Activated CD8-positive, alpha-beta memory T cell treated with anti-CD3 and anti-CD28 coated beads for 48 hours (primary cell): ENCODE measurements around the gene OR9A4.
"Not testable (repeated sequence)": the region's sequence is repeated elsewhere in the genome, so short reads cannot be mapped to it uniquely, and the experiment has no call there.

ENCODE experiments used
- DNase-seq, 3 experiments: peaks; one replicate each; pipeline ENCODE4 v3.0.0-alpha.2; 2020; ENCODE audit warnings: low read depth in 2 of 3, low spot score in 2 of 3

OR9A4 gene, protein sequence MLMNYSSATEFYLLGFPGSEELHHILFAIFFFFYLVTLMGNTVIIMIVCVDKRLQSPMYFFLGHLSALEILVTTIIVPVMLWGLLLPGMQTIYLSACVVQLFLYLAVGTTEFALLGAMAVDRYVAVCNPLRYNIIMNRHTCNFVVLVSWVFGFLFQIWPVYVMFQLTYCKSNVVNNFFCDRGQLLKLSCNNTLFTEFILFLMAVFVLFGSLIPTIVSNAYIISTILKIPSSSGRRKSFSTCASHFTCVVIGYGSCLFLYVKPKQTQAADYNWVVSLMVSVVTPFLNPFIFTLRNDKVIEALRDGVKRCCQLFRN

DNA sequence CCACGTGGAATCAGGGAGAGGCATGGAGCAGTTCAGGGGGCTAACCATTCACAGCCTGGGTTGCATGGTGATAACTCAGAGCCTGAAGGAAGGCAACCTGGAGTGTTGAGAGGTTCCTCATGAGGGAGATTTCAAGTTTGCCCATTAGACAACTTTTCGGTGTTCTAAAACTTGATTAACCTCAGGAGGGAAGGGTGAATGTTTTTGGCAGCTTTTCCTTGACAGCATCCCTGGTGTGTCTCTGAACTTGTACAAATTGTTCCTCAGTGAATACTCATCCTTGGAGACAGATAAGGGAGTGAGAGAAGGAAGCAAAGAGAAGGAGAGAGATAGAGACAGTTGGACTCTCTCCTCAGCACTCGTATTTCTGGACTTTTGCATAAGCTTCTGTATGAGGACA, at the start of gene OR9A4:
Gene OR9A4, plus strand, starts transcription at position 301 of the 400 bp plus-strand sequence. CDS start 2,477 bp downstream, outside the sequence.
- DNase-seq: no peak

DNA sequence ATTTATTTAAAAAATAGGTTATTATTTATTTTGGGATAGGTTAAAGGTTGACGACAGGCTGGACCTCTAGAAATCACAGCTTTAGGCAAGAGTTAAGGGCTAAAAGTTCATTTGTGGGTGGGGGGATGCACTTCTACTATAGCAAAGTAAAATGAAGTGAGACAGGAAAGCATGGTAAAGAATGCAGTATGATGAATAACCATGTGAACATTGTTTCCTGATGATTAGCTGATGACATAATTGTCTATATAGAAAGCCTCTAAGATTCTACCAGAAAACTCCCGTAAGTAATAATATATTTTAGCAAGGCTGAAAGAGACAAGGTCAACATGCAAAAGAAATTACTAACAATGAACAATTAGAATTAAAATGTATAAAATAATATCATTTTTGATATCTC, 49.2 kb upstream of the OR9A4 start:
- DNase-seq: no peak

DNA sequence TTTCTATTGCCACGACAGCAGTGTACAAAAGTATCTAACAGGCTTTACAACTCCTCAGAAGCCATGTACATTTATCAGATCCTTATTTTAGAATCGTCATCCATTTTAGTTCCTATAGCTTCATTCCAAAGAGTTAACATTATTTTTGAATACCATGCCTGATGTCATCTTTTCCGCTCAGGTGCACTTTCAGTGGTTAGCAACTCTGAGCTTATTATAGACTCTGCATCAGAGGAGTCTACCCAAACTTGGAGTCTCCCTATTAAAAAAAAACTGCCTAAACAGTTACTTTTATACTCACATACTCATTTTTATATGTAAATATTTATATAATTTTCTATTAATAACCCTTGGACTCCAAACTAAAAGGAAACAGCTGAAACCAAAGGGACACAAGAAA, 43.3 kb upstream of the OR9A4 start:
- DNase-seq: no peak

DNA sequence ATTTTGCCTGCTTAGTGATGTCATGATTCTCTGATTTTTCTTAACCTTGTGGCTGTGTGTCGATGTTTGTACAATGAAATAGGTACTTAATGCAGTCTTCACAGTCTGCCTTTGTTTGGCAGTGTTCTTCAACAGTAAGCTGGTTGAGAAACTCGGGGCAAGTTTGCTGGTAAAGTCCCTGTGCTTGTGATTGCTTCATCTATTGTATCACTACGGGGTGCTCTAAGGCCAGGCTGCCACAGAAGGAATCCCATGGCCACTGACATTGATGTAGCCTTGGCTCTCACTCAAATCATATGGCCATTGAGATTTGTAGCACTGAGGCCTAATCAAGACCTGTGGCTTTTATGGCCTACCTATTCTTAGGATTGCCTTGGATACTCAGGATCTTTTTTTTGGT, 41.4 kb upstream of the OR9A4 start:
- DNase-seq: no peak

DNA sequence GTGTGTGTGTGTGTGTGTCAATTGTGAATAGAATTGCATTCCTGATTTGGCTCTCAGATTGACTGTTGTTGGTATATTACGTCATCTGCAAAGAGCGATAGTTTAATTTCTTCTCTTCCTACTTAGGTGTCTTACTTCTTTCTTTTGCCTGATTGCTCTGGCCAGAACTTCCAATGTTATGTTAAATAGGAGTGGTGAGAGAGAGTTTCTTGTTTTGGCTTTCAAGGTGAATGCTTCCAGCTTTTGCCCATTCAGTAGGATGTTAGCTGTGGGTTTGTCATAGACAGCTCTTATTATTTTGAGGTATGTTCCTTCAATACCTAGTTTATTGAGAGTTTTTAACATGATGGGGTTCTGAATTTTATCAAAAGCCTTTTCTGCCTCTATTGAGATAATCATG, 40.7 kb upstream of the OR9A4 start:
- no peak for DNase-seq

DNA sequence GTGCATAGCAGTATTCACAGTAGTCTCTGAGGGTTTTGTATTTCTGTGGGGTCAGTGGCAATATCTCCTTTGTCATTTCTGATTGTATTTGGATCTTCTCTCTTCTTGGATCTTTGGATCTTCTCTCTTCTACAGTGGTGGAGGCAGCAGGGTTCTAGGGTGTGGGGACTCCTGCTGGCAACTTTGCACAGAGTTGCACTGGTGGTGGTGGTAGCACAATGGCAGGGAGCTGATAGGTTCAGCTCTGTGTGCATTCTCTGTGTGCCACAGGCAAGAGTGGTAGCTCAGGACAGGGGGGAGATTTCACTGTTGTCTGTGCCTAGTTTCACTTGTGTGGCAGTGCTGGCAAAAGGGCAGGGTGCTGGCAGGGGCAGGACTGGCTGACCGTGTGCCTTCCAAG, 39.8 kb upstream of the OR9A4 start:
- no peak for DNase-seq

DNA sequence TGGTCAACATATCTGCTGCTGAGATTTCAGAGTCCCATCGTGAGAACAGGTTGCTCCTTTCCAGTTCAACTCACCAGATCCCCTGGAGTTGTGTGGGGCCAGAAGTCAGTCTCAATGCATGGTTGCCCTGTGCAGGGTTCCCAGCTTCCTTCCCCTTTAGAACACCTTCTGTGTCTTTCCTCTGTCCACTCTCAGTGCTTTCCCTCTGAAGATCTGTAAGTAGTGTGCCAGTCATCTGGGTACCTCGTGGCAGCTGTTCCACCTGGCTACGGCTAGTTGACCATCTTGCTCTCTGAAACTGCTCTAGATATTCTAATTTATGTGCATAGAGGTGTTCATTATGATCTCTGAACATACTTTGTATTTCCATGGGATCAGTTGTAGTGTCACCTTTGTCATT, 38.8 kb upstream of the OR9A4 start:
- DNase-seq: no peak

DNA sequence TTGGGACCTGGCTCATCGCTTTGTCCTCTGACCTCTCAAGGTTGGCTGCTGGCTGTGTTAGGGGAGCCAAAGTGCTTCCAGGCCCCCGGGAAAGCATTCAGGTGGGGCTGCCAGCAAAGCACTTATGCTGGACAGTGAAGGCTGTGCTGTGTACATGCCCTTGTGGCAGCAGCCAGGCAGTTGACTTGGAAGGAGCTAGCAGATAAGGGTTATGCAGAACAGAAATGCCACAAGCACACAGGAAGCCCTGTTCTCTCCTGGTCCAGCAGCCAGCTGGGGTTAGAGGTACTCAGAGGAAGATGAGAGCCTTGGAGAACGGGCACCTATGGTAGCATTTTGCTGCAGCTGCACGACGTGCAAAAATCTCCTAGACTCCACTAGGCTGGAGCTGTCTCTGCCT, 35.2 kb upstream of the OR9A4 start:
- DNase-seq: no peak

DNA sequence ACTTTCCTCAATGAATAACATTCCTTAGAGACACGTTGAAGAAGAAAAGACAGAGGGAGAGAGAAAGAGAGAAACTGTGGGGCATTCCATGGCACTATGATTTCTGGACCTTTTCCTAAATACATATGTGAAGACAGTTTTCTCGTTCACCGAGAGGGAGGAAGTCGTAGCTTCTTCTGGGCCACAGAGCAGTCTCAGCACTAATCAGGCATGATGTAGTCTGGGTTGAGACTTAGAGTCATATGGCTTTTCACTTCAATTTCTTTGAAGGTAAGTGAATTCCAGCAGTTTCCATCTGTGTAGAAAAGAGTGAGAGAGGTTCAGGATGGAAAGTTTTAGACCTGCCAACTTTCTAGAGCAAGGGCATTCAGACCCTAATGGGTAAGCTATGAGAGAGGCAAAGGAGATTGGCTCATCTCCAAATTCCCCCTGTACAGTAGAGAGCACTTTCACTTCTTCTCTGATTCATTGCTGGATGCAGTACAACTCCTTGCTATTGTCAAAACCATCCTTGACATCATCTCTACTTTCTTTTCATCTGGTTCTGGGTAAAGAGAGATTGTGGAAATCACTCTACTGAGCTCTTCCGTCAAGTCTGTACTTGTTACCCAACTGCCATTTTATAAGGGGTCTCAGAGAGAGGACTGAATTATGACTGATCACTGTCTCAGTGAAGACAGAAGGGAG, 31.5 kb upstream of the OR9A4 start:
- DNase-seq: no peak

DNA sequence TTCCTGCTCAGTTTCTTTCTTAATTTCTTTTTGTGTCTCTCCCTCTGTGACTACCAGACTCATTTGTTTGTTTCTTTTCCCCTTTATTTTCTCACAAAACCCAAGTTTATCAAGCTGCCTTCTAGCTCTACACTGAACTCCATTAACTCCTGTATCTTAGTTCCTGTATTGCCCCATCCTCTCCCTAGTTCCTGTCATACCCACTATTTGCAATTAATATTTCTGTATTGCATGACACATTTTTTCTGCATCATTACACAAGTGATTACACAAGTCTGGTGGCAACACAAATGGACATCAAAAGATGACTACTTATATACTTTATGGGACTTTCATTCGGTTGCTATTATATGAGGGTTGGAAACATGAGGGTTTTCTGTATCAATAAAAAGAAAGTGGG, 26.9 kb upstream of the OR9A4 start:
- DNase-seq: no peak

DNA sequence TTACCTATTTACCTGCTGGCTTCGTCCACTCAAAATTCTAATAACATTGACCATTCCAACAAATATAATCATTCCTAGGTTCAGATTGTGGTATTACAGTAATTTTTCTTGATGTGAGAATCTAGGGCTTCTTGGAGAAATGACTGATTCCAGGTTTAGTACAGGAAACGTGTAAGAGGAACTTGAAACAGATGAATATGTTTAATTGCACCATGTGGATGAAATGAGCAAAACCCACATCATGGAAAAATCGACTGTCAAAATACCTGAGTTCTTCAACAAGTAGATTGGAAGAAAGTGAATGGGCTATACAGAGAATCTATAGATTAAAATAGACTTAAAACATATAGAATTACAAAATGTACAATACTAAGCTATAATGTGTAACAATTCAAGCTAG, 24.9 kb upstream of the OR9A4 start:
- no peak for DNase-seq

DNA sequence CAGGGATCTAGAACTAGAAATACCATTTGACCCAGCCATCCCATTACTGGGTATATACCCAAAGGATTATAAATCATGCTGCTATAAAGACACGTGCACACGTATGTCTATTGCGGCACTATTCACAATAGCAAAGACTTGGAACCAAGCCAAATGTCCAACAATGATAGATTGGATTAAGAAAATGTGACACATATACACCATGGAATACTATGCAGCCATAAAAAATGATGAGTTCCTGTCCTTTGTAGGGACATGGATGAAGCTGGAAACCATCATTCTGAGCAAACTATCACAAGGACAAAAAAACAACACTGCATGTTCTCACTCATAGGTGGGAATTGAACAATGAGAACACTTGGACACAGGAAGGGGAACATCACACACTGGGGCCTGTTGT, 16.8 kb upstream of the OR9A4 start:
- not testable (repeated sequence) for DNase-seq

DNA sequence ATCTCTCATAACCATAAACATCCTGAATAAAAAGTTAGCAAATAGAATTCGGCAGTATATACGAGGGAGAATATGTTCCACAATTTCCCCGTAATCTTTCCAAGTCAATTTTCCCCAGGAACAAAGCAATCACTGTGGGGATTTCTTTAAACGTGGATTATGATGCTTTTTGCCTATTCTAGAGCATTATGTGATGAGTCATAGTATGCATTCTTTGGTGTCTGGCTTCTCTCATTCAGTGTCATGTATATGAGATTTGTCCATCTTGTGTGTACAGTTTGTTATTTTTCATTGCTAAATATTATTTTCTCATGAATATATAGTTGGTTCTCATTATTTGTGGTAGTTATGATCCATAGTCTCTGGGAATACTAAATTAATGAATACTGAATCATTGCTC, 9.9 kb upstream of the OR9A4 start:
- no peak for DNase-seq

DNA sequence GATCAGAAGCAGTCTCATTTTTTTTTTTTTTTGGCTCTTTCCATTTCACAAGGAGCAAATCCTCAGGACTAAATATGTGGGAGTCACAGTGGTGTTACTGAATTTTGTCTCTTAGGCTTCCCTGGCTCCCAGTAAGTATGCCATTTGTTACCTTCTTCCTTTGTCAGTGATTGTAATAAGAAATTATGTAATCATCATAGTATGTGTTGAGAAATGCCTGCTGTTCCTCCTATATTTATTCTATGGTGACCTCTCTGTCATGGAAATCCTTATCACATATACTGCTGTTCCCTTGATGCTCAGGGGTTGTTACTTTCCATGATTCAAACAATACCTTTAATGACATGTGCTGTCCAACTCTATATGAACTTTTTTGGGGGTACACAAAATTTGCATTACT, 4.8 kb upstream of the OR9A4 start:
- no peak for DNase-seq

DNA sequence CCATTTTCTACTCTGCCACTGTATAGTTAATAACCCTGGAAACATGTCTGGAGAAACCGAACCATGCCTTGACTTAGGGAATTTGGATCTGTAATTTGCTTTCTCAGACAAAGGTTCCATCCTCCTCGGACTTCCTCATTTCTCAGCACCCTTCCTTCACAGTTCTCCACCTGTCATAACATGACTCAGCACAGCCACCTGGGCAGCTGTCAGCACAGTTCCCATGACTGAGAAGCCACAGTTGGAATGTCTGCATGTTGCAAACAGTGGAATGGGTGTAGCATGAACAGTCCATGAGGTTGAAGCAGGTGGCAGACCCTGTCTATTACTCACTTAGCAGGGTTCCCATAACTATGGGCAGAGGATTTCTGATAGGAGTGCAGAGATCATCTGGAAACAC, 634 bp upstream of the OR9A4 start:
- DNase-seq: no peak

DNA sequence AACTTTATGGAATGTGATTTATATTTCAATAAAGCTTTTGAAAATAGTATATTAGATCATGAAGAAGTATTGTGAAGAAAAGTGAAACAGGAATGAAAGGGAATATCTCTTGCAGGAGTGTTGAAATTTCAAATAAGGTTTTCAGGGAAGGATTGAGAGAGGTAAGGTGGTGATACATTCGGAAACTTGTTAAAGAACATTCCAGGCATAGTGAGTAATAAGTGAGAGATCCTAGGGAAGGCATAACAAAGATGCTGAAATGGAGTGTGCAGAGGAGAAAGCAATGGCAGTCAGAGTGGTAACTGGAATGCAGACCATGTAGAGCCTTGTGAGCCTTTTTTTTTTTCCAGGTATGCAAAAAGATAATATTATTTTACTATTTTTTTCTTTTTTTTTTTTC, 4.1 kb downstream of the OR9A4 start:
- DNase-seq: no peak

DNA sequence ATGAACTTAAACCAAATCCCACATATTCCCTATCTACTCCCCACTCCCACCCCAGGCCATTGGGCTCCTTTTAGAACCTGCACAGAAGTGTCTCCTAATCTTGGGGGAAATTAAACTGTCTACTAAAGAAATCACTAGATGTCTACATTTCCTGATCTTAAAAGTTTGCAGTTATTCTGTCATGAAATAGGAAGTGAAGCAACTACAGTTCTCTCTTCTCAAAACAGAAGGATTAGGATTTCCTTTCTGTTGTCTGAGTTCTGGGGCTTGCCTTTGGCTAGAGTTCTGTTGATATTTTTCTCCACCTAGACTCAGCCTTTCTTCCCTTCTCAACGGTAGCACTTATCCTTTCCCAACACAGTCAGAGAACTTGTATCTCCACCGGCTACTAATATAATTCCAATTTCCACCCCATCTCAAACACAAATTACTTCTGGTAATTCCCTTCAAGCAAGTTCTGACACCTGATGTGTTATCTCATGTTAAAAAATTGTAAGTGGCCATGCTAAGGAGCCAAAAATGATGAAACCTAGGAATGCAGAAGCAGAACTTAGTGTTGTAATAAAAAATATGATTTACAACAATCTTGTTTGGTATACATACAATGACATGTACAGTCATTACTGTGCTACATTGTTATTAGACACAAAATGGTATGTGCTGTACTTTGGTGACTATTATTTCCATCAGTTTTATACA, 12.1 kb downstream of the OR9A4 start:
- DNase-seq: no peak

DNA sequence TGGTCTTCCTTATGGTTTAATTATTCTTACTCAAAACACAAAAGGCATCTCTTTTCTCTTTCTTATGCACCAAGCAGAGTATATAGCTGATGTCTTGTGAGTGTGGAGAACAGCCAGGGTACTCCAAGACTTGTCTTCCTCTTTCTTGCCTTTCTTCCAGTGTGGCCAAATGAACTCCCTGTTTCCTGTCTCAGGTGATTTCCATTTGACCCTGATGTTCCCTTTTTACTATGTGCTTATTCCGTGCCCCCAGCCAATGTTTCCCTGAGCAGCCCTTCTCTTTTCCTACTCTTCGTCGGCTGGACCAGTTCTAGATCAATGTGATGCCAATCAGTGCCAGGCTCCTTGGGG, 12.6 kb downstream of the OR9A4 start:
- DNase-seq: no peak

DNA sequence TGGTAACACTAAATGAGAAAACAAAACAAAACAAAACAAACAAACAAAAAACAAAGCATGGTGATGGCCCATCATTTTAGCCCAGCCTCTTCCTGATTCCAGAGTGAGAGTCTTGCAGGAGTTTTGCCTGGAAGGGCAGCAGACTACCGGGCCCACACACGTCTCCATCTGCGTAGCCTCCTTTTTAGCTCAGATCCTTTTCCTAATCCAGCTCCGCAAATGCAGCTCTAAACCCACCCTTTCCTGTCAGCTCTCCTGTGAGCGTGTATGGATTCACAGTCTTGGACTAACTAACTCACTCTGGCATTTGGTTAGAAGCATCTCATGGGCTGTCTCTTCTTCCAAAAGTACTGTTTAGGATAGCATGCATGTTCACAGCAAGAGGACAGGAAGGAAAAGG, 14.0 kb downstream of the OR9A4 start:
- no peak for DNase-seq

DNA sequence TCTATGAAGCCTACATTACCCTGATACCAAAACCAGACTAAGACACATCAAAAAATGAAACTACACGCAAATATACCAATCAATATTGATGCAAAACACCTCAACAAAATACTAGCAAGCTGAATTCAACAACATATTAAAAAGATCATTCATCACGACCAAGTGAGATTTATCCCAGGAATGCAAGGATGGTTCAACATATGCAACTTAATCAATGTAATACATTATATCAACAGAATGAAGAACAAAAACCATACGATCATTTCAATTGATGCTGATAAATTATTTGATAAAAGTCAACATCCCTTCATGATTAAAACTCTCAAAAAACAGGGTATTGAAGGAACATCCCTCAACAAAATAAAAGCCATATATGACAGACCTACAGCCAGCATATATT, 24.9 kb downstream of the OR9A4 start:
- no peak for DNase-seq

DNA sequence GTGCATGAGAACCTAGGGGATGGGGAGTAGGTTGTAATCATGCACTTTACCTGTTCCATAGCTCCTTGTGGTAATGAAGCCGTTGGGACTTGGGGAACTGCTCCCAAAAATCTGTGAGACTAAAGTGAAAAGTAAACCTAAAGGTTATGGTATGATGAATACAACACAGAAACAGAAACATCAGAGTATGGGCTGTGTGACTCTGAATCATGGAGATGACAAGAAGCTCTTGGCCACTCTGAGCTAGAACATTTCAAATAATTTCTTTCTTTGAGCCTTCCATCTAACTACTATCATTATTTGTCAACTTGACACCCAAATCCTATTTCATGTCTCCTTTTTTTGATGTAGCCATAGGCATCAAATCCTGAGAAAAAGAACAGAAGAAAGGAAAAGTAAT, 27.6 kb downstream of the OR9A4 start:
- DNase-seq: no peak

DNA sequence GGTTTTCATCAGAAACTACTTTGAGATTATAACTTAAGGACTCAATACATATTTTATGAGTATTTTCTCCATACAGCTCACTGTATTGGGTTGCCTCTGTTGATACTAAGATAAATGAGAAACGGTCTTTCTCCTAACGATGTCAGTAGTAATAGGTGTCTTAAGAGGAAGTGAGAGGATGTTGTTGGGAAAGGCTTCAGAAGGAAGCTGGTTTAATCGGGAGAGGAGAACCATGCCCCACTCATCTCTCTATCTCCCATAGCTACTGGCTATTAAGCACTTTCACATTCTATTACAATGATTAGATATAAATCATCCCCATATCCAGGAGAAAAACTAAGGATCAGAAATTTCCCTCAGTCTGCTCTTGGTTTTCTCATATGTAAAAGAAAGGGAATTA, 28.6 kb downstream of the OR9A4 start:
- no peak for DNase-seq

DNA sequence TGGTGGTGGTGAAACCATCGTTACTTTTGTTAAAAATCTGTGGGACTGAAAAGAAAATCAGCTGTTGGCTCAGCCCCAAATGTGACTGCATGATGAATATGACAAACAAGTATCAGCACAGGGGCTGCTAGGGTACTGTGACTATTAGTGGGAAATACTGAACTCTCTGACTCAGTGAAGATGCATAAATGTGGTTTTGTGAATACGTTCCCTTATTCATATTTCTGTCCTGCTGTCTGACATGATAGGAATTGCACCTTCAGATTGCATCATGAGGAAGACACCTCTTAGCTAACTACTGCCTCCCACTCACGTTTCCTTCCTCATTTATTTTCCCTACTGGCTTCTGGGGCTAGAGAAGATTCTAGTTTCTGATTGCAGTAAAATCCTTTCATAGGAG, 29.2 kb downstream of the OR9A4 start:
- no peak for DNase-seq
